ENCODE results near the gene FYN. TPM values are rescaled to one million over a fixed set of nuclear protein-coding genes. Genes with fewer than 3 reads are reported as not detected.

The FYN gene
- total RNA-seq, 4 donors from 2014 or later = 16.3 to 288 (median 52.2) TPM

GRCh38 chr6:111727041-111727440, 146.2 kb downstream of the FYN start:
- Histone ChIP-seq H3K27me3 (no peaks in the 10 kb centered on the region), H3K27ac (no peak overlapping the region), H3K36me3 (no peaks in the 10 kb centered on the region), H3K9me3 (no peaks in the 10 kb centered on the region), H3K4me1 (peaks cover 0 to 20% (median 6%) of the 10 kb centered on the region in 4 donors), H3K4me3 (no peak overlapping the region)
- no peak for DNase-seq
- no peak for TF ChIP-seq CTCF (IDR thresholded peaks at IDR 0.05)
- TF ChIP-seq POLR2A (IDR thresholded peaks at IDR 0.05) = no peak
- no peak for TF ChIP-seq EP300 (IDR thresholded peaks at IDR 0.05; ENCODE audit: low read depth)
- no peak for TF ChIP-seq POLR2AphosphoS5 (IDR thresholded peaks at IDR 0.05)
- in situ Hi-C loops (cut with MboI; ENCODE audit: low pct_ligation_motif_present in 1 of 4, low pct_unique_long_range_greater_than_20kb in 1 of 4, low sequenced_read_pairs in 3 of 4) = loop anchor here in 1 of 4 donors (25.0 kb wide), 1 partner anchor 435 kb away; no protein-coding TSS in a partner anchor
- intact Hi-C loops (cut with DNase I; ENCODE audit: low total_unique reads) = no loop called here
- 98% methylated on average over 5 of the region's 5 CpGs; no CpG with 5 or more reads in 1 of the 2 donors for whole genome bisulfite sequencing, 2 donors (ENCODE audit: low coverage in 1 of 2)

GRCh38 chr6:111725446-111726112, 147.7 kb downstream of the FYN start:
- no peak overlapping the region for H3K4me3 ChIP-seq
- in situ Hi-C loops (cut with MboI; ENCODE audit: low pct_ligation_motif_present in 1 of 4, low pct_unique_long_range_greater_than_20kb in 1 of 4, low sequenced_read_pairs in 3 of 4) (loop anchor here in 1 of 4 donors (25.0 kb wide), 1 partner anchor 437 kb away; no protein-coding TSS in a partner anchor), intact Hi-C loops (cut with DNase I; ENCODE audit: low total_unique reads) (no loop called here)
- H3K9me3 ChIP-seq = no peaks in the 10 kb centered on the region
- no peaks in the 10 kb centered on the region for H3K27me3 ChIP-seq
- 91 to 100% methylated on average over 1 to 7 of the region's 7 CpGs for WGBS, 2 donors (ENCODE audit: low coverage in 1 of 2)
- no peak for DNase-seq
- H3K27ac ChIP-seq = no peak overlapping the region
- H3K4me1 ChIP-seq = peaks cover 0 to 20% (median 6%) of the 10 kb centered on the region in 4 donors
- no peak for TF ChIP-seq EP300 (IDR thresholded peaks at IDR 0.05; ENCODE audit: low read depth)
- no peaks in the 10 kb centered on the region for H3K36me3 ChIP-seq

- Histone ChIP-seq H3K36me3 (no peaks in the 10 kb centered on the region), H3K4me1 (peaks cover 0 to 20% (median 6%) of the 10 kb centered on the region in 4 donors), H3K27me3 (no peaks in the 10 kb centered on the region), H3K9me3 (no peaks in the 10 kb centered on the region), H3K4me3 (no peak overlapping the region), H3K27ac (no peak overlapping the region)
- 28 to 47% methylated on average over 3 of the region's 3 CpGs for WGBS, 2 donors (ENCODE audit: low coverage in 1 of 2)
- in situ Hi-C loops (cut with MboI; ENCODE audit: low pct_ligation_motif_present in 1 of 4, low pct_unique_long_range_greater_than_20kb in 1 of 4, low sequenced_read_pairs in 3 of 4) (no loop called here), intact Hi-C loops (cut with DNase I; ENCODE audit: low total_unique reads) (no loop called here)
- TF ChIP-seq POLR2AphosphoS5 (IDR thresholded peaks at IDR 0.05) (no peak), CTCF (IDR thresholded peaks at IDR 0.05) (no peak), POLR2A (IDR thresholded peaks at IDR 0.05) (no peak), EP300 (IDR thresholded peaks at IDR 0.05; ENCODE audit: low read depth) (no peak)
- DNase-seq = no peak
Measured at GRCh38 chr6:111724505-111724904, 148.7 kb downstream of the FYN start.

- TF ChIP-seq CTCF (IDR thresholded peaks at IDR 0.05) = no peak
- no peak for TF ChIP-seq POLR2AphosphoS5 (IDR thresholded peaks at IDR 0.05)
- no peak for TF ChIP-seq EP300 (IDR thresholded peaks at IDR 0.05; ENCODE audit: low read depth)
- TF ChIP-seq POLR2A (IDR thresholded peaks at IDR 0.05) = no peak
- H3K9me3 ChIP-seq = no peaks in the 10 kb centered on the region
- no peak overlapping the region for H3K27ac ChIP-seq
- in situ Hi-C loops (cut with MboI; ENCODE audit: low pct_ligation_motif_present in 1 of 4, low pct_unique_long_range_greater_than_20kb in 1 of 4, low sequenced_read_pairs in 3 of 4) (no loop called here), intact Hi-C loops (cut with DNase I; ENCODE audit: low total_unique reads) (no loop called here)
- no peaks in the 10 kb centered on the region for H3K36me3 ChIP-seq
- H3K4me1 ChIP-seq = peaks cover 0 to 20% (median 6%) of the 10 kb centered on the region in 4 donors
- no peak for DNase-seq
- no peak overlapping the region for H3K4me3 ChIP-seq
- WGBS, 2 donors (ENCODE audit: low coverage in 1 of 2) = 83 to 91% methylated on average over 2 to 5 of the region's 5 CpGs
- no peaks in the 10 kb centered on the region for H3K27me3 ChIP-seq
Measured at GRCh38 chr6:111724039-111724438, 149.2 kb downstream of the FYN start.

All from transverse colon (tissue), 4 donors.